ENCODE data around the gene ARHGAP15.

DNA sequence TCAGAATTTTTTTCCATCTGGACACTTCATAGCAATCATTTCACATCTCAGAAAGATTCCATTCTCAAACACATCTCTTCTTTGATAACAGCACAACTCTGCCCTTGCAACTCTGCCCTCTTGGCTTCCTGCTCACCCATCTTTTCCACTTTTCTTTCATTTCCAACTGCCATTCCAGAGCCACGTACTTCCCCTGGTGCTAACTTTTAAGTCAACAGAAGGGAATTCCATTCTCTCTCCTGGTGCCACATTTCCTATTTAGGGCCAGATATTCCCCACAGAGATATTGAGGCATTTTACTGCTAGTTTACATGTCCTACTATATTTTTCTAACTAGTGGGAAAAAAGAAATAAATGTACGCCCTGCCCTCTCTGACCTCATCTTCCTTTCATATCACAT lies 590.2 kb downstream of the ARHGAP15 start:
- TF ChIP-seq, protein P1, sequence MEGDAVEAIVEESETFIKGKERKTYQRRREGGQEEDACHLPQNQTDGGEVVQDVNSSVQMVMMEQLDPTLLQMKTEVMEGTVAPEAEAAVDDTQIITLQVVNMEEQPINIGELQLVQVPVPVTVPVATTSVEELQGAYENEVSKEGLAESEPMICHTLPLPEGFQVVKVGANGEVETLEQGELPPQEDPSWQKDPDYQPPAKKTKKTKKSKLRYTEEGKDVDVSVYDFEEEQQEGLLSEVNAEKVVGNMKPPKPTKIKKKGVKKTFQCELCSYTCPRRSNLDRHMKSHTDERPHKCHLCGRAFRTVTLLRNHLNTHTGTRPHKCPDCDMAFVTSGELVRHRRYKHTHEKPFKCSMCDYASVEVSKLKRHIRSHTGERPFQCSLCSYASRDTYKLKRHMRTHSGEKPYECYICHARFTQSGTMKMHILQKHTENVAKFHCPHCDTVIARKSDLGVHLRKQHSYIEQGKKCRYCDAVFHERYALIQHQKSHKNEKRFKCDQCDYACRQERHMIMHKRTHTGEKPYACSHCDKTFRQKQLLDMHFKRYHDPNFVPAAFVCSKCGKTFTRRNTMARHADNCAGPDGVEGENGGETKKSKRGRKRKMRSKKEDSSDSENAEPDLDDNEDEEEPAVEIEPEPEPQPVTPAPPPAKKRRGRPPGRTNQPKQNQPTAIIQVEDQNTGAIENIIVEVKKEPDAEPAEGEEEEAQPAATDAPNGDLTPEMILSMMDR (IDR thresholded peaks at IDR 0.05): no peak
- TF ChIP-seq ZFX (IDR thresholded peaks at IDR 0.05; ENCODE audit: borderline replicate concordance): no peak

Measured in 22Rv1 (cell line).